Measurements from ENCODE around the gene SYNGR2.

DNA sequence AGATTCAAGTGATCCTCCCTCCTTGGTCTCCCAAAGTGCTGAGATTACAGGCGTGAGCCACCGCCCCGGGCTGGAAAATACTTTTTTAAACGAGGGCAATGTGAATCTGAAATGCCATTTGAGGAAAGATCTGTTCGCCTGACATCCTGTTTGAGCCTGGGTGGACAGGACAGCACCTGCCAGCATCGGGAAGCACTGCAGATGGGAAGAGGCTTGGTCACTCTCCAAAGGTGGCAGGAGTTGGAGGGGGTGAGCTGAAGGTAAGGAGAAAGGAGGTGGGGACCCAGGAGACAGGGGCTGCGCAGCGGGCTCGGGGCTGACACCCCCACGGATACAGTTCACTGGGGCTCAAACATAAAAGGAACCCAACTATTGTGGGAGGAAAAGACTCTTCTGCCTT, 41.7 kb downstream of the SYNGR2 start:
- TF ChIP-seq, protein P1, sequence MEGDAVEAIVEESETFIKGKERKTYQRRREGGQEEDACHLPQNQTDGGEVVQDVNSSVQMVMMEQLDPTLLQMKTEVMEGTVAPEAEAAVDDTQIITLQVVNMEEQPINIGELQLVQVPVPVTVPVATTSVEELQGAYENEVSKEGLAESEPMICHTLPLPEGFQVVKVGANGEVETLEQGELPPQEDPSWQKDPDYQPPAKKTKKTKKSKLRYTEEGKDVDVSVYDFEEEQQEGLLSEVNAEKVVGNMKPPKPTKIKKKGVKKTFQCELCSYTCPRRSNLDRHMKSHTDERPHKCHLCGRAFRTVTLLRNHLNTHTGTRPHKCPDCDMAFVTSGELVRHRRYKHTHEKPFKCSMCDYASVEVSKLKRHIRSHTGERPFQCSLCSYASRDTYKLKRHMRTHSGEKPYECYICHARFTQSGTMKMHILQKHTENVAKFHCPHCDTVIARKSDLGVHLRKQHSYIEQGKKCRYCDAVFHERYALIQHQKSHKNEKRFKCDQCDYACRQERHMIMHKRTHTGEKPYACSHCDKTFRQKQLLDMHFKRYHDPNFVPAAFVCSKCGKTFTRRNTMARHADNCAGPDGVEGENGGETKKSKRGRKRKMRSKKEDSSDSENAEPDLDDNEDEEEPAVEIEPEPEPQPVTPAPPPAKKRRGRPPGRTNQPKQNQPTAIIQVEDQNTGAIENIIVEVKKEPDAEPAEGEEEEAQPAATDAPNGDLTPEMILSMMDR (IDR thresholded peaks at IDR 0.05): no peak
- TF ChIP-seq POLR2A (IDR thresholded peaks at IDR 0.05): no peak
